22Rv1 (cell line): Measurements from ENCODE around the gene LY86.

Experiments
- ZFX ChIP-seq: fragments of 450-650 bp; IDR thresholded peaks from 2 replicates; pipeline ENCODE4 v1.6.1; 2017; ENCODE audit warnings: antibody characterized with exemption, borderline replicate concordance
- TF ChIP-seq, protein P1 (sequence below): fragments of 450-650 bp; IDR thresholded peaks from 2 replicates; pipeline ENCODE4 v1.5.1; 2017; ENCODE audit warnings: mild to moderate bottlenecking

DNA sequence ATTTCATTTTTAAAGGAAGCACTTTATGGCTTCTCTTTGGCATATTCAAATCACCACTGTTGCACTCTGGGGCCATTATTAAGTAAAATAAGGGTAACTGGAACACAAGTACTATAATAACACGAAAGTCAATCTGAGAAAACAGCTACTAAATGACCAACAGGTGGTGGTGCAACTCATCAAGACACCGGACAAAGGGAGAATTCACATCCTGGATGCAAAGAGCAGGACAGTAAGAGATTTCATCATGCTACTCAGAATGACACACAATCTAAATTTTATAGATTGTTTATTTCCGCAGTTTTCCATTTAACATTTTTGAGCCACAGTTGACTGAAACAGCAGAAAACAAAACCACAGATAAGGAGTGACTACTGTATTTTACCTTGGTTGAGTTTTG is 27.6 kb upstream of the LY86 start:
- TF ChIP-seq, protein P1, sequence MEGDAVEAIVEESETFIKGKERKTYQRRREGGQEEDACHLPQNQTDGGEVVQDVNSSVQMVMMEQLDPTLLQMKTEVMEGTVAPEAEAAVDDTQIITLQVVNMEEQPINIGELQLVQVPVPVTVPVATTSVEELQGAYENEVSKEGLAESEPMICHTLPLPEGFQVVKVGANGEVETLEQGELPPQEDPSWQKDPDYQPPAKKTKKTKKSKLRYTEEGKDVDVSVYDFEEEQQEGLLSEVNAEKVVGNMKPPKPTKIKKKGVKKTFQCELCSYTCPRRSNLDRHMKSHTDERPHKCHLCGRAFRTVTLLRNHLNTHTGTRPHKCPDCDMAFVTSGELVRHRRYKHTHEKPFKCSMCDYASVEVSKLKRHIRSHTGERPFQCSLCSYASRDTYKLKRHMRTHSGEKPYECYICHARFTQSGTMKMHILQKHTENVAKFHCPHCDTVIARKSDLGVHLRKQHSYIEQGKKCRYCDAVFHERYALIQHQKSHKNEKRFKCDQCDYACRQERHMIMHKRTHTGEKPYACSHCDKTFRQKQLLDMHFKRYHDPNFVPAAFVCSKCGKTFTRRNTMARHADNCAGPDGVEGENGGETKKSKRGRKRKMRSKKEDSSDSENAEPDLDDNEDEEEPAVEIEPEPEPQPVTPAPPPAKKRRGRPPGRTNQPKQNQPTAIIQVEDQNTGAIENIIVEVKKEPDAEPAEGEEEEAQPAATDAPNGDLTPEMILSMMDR: no peak
- no peak for TF ChIP-seq ZFX
